GM12801 (cell line): ENCODE data around the gene AAMP.

Experiments used
- TF ChIP-seq, protein P1 (sequence below): IDR thresholded peaks from one replicate; pipeline ENCODE4 v1.5.1; 2011; ENCODE audit warnings: control low read depth; ENCODE audit not compliant: insufficient read length; ENCODE audit errors: extremely low read depth

The AAMP gene, protein sequence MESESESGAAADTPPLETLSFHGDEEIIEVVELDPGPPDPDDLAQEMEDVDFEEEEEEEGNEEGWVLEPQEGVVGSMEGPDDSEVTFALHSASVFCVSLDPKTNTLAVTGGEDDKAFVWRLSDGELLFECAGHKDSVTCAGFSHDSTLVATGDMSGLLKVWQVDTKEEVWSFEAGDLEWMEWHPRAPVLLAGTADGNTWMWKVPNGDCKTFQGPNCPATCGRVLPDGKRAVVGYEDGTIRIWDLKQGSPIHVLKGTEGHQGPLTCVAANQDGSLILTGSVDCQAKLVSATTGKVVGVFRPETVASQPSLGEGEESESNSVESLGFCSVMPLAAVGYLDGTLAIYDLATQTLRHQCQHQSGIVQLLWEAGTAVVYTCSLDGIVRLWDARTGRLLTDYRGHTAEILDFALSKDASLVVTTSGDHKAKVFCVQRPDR

DNA sequence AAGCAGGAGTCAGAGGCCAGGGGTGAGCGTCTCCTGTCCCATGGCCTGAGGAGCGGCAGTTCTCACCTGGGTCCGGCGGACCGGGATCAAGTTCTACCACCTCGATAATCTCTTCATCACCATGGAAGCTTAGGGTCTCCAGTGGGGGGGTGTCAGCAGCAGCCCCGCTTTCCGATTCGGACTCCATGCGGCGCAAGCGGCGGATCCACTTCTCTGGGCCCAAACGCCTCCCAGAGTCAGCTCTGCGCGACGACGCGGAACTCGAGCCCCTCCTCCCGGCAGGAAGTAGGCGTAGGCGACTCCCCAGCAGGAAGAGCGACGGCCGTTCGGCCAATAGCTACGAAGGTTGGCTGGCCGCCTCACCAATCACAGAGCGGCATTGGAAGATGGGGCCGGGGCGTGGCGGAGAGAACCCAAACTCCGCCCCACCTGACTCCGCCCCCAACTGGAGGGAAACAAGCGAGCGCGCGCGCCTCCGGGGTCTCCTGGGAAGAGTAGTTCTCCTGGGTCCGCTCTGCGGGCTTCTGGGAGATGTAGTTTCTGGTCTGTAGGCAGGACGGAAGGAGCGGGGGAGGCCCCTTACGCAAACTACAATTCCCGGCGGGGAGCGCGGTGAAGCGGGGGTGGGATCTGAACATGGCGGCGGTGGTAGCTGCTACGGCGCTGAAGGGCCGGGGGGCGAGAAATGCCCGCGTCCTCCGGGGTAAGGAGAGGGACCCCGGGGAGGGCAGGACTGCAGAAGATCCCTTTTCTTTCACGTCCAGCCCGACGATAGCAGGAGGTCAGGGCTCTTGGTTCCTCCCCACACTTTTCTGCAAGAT, at the start of gene AAMP, which contains the start of gene PNKD:
Gene AAMP (minus strand): TSS at position 238 of the 821 bp plus-strand sequence. CDS start 51 bp downstream, at position 187.
Gene PNKD (plus strand): TSS at position 620 of the 821 bp plus-strand sequence. CDS start 17 bp downstream, at position 637.
- TF ChIP-seq, protein P1, sequence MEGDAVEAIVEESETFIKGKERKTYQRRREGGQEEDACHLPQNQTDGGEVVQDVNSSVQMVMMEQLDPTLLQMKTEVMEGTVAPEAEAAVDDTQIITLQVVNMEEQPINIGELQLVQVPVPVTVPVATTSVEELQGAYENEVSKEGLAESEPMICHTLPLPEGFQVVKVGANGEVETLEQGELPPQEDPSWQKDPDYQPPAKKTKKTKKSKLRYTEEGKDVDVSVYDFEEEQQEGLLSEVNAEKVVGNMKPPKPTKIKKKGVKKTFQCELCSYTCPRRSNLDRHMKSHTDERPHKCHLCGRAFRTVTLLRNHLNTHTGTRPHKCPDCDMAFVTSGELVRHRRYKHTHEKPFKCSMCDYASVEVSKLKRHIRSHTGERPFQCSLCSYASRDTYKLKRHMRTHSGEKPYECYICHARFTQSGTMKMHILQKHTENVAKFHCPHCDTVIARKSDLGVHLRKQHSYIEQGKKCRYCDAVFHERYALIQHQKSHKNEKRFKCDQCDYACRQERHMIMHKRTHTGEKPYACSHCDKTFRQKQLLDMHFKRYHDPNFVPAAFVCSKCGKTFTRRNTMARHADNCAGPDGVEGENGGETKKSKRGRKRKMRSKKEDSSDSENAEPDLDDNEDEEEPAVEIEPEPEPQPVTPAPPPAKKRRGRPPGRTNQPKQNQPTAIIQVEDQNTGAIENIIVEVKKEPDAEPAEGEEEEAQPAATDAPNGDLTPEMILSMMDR: no peak

DNA sequence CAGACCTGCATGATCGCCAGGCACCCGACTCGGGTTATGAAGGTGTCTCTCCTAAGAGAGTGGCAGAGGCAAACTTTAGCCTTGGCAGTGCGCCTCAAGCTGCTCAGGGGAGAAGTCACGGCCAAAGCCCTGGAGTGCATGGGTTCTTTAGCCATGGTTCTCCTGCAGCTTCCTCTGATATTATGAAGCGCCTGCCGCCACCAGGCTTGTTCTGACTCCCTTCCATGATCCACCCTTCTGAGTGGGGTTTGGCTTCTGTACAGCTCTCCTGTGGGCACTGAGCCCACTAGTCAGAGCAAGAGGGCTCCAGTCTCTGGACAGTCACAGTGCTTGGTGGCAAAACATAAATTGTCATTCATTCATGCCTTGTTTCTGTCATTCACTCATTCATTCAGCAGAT, 48.3 kb upstream of the AAMP start:
- TF ChIP-seq, protein P1: no peak

DNA sequence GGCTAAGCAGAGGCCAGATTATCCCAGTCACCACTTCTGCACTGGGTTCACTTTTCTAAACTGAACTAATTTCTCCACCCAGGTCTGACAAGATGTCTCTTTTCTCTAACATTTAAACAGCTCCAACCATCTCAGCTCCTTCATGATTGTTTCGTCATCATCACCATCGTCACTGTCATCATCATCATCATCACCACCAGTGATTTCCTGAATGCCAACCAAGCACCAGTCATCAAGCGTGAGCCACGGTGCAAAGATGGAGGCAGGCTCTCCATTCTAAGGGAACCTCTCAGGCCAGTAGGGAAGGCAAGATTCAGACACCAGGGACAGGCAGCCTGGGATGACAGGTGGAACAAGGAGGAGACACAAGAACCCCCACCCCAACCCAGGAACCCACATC, 47.9 kb upstream of the AAMP start:
- TF ChIP-seq, protein P1: no peak

DNA sequence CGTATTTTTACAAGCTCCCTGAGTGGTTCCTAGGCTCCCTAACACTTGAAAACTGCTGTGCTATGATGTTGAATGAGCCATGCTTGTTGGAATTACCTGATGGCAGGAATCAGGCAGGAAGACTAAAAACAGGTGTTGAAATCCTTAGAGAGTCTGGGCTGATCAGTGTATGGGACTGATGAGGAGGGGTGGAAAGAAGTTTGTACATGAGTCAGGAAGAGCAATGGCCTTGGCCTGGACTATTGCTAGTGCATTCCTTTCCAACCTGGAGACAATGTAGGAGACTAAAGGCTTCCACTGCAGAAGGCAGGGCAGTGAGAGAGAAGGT, 47.3 kb upstream of the AAMP start:
- TF ChIP-seq, protein P1: no peak

DNA sequence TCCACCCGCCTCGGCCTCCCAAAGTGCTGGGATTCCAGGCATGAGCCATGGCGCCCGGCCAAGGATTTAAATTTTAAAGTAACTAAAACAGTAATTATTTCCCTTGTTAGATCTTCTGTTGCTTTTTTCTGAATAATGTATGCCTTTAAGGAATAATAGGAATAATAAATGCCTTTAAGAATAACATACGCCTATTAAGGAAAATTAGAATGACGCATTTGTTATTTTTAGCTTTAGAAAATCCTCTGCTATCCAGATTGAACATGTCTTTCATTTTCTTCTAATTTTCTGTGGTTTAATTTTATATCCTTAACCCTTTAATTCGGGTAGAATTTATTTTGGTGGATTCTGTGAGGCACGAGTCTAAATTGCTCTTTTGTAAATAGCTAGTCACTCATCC, 45.5 kb upstream of the AAMP start:
- TF ChIP-seq, protein P1: no peak

DNA sequence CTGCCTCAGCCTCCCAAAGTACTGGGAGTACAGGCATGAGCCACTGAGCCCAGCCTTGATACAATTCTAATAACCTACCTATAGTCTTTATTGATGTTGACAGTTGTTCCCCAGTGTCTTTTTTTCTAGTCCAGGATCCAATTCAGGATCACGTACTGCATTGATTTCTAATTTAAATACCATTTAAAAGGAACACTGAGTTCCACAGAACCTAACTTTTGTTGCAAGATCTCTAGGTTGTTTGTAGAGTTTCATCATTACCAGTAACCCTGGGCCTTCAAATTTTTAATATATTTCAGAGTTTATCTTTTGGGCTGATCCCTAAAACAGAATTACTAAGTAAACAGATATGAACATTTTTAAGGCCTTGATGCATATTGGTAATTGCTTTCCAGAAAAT, 43.4 kb upstream of the AAMP start:
- TF ChIP-seq, protein P1: no peak

DNA sequence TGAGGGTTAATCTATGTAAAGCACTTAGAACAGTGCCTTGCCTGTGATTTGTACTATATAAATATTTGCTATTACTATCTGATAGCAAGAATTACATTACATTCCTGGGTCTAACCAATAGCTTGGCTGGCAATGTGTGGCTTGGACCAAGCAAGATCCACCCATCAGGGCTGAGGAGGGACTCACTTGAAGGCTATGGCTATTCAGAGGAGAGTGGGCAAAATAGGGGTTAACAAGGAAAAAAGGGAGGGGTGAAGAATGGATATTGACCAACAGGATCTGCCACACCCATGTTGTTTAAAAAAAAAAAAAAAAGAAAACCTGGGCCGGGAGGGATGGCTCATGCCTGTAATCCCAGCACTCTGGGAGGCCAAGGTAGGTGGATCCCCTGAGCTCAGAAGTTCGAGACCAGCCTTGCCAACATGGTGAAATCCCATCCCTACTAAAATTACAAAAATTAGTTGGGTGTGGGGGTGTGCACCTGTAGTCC, 42.4 kb upstream of the AAMP start:
- TF ChIP-seq, protein P1: no peak
